ENCODE measurements around the gene STXBP6.

The STXBP6 gene

GRCh38 chr14:25056688-25057078 is 6.7 kb upstream of the STXBP6 start:
- H3K9me3 ChIP-seq = no peaks in the 10 kb centered on the region
- H3K4me1 ChIP-seq = no peaks in the 10 kb centered on the region
- no peaks in the 10 kb centered on the region for H3K36me3 ChIP-seq
- H3K4me3 ChIP-seq = no peak overlapping the region
- intact Hi-C loops (cut with DNase I; ENCODE audit: low total_unique reads) = no loop called here
- peaks cover 0 to 14% of the 10 kb centered on the region in 2 donors for H3K27me3 ChIP-seq
- H3K27ac ChIP-seq = no peak overlapping the region
- no peak for DNase-seq
- TF ChIP-seq CTCF (IDR thresholded peaks at IDR 0.05) = no peak

- Histone ChIP-seq H3K36me3 (no peaks in the 10 kb centered on the region), H3K27ac (no peak overlapping the region), H3K4me1 (peaks cover 0 to 2% (median under 1%) of the 10 kb centered on the region in 4 donors), H3K27me3 (peaks cover 0 to 19% of the 10 kb centered on the region in 2 donors), H3K9me3 (no peaks in the 10 kb centered on the region), H3K4me3 (no peak overlapping the region)
- DNase-seq = no peak
- intact Hi-C loops (cut with DNase I; ENCODE audit: low total_unique reads) = no loop called here
- no peak for TF ChIP-seq CTCF (IDR thresholded peaks at IDR 0.05)
Measured at GRCh38 chr14:25055992-25056687, 6.2 kb upstream of the STXBP6 start.

GRCh38 chr14:25055005-25055404 is 5.1 kb upstream of the STXBP6 start:
- TF ChIP-seq CTCF (IDR thresholded peaks at IDR 0.05) = no peak
- no peak for DNase-seq
- H3K27me3 ChIP-seq = peaks cover 0 to 19% of the 10 kb centered on the region in 2 donors
- no peak overlapping the region for H3K4me3 ChIP-seq
- H3K4me1 ChIP-seq = peaks cover 0 to 13% (median 11%) of the 10 kb centered on the region in 4 donors
- intact Hi-C loops (cut with DNase I; ENCODE audit: low total_unique reads) = no loop called here
- no peaks in the 10 kb centered on the region for H3K9me3 ChIP-seq
- H3K36me3 ChIP-seq = no peaks in the 10 kb centered on the region
- no peak overlapping the region for H3K27ac ChIP-seq

GRCh38 chr14:25053585-25053984 is 3.6 kb upstream of the STXBP6 start:
- Histone ChIP-seq H3K9me3 (no peaks in the 10 kb centered on the region), H3K4me1 (peaks cover 0 to 27% (median 22%) of the 10 kb centered on the region in 4 donors), H3K36me3 (no peaks in the 10 kb centered on the region), H3K4me3 (no peak overlapping the region), H3K27me3 (peaks cover 0 to 24% of the 10 kb centered on the region in 2 donors), H3K27ac (no peak overlapping the region)
- no peak for TF ChIP-seq CTCF (IDR thresholded peaks at IDR 0.05)
- intact Hi-C loops (cut with DNase I; ENCODE audit: low total_unique reads) = no loop called here
- DNase-seq = no peak

GRCh38 chr14:25052921-25053320 is 3.0 kb upstream of the STXBP6 start:
- Histone ChIP-seq H3K27ac (no peak overlapping the region), H3K4me1 (peaks cover 0 to 31% (median 25%) of the 10 kb centered on the region in 4 donors), H3K9me3 (no peaks in the 10 kb centered on the region), H3K27me3 (peaks cover 0 to 22% of the 10 kb centered on the region in 2 donors), H3K4me3 (no peak overlapping the region), H3K36me3 (no peaks in the 10 kb centered on the region)
- intact Hi-C loops (cut with DNase I; ENCODE audit: low total_unique reads) = no loop called here
- no peak for DNase-seq
- no peak for TF ChIP-seq CTCF (IDR thresholded peaks at IDR 0.05)
